Small intestine (tissue), 7 donors: ENCODE data around the gene TNKS1BP1. TPM values are rescaled to one million over a fixed set of nuclear protein-coding genes. Genes with fewer than 3 reads are reported as not detected.

ENCODE experiments used
- DNase-seq, 2 donors: peaks; one replicate each; pipeline versions ENCODE4 v3.0.0 to v3.0.0-alpha.2; 2013
- FAIRE-seq: peaks from 2 replicates; lab custom pipeline; 2012; peaks lifted over from hg19 to GRCh38; lab: Jason Lieb, UNC
- H3K27ac ChIP-seq, 3 donors: one replicate each; pipeline ENCODE4 v1.5.1; 2013; ENCODE audit warnings: low read length in 2 of 3, mild to moderate bottlenecking in 2 of 3, control low read depth in 1 of 3, inconsistent platforms in 1 of 3, low read depth in 1 of 3, moderate library complexity in 1 of 3
- H3K27me3 ChIP-seq, 3 donors: one replicate each; pipeline ENCODE4 v1.6.1; 2013; ENCODE audit warnings: low read length in 3 of 3, inconsistent platforms in 1 of 3; ENCODE audit not compliant: control insufficient read depth in 3 of 3, insufficient read depth in 3 of 3
- H3K36me3 ChIP-seq, 3 donors: one replicate each; pipeline ENCODE4 v1.6.1; 2013; ENCODE audit warnings: low read length in 3 of 3, inconsistent platforms in 1 of 3, low read depth in 1 of 3, mild to moderate bottlenecking in 1 of 3, moderate library complexity in 1 of 3; ENCODE audit not compliant: control insufficient read depth in 3 of 3, insufficient read depth in 2 of 3
- H3K4me1 ChIP-seq, 3 donors: one replicate each; pipeline ENCODE4 v1.6.1; 2013; ENCODE audit warnings: low read length in 2 of 3, inconsistent platforms in 1 of 3, low read depth in 1 of 3, mild to moderate bottlenecking in 1 of 3, moderate library complexity in 1 of 3; ENCODE audit not compliant: control insufficient read depth in 3 of 3, insufficient read depth in 2 of 3
- H3K4me3 ChIP-seq, 3 donors: one replicate each; pipeline ENCODE4 v1.5.1; 2013; ENCODE audit warnings: low read length in 3 of 3, control low read depth in 1 of 3, inconsistent platforms in 1 of 3, low read depth in 1 of 3, mild to moderate bottlenecking in 1 of 3, moderate library complexity in 1 of 3
- H3K9me3 ChIP-seq, 2 donors: one replicate each; pipeline ENCODE4 v1.6.1; 2013; ENCODE audit warnings: low read depth in 1 of 2, low read length in 1 of 2; ENCODE audit not compliant: control insufficient read depth in 2 of 2, insufficient read depth in 1 of 2
- WGBS, 3 donors: extraction: QIAGEN DNeasy Blood & Tissue Kit; methylation state at CpG; one replicate each; pipeline ENCODE4 v1.1.7; 2013; 5-methylcytosine and 5-hydroxymethylcytosine counted together
- polyA plus RNA-seq, 4 donors: library from polyadenylated mRNA; stranded (reverse) in 3 of 4; unstranded in 1 of 4; fragments of 200-250 nt in 3 of 4; fragments of 120-200 nt in 1 of 4; gene quantifications; one replicate each; pipeline versions ENCODE4 v1.2.1 to v1.2.3, GENCODE V29; 2013
- donor health status: healthy with polysubstance abuse.
- donor health status: control.
- donor health status: control.
- donor health status: Bipolar disorder and iron deficiency.
- donor health status: healthy.

TNKS1BP1 gene
- polyA plus RNA-seq, 4 donors: 72.1 to 178 (median 98.6) TPM

- no peaks in the 10 kb centered on the region for H3K36me3 ChIP-seq
- WGBS, 3 donors: 6 to 9% (median 9%) methylated on average over 3 of the region's 3 CpGs
- peak overlapping the region in 1 of 3 donors; percentile 5 for H3K27ac ChIP-seq
Measured at GRCh38 chr11:57269571-57270021, 55.2 kb downstream of the TNKS1BP1 start.

GRCh38 chr11:57266157-57266556, 58.6 kb downstream of the TNKS1BP1 start:
- FAIRE-seq (no peak), DNase-seq (no peak)
- Histone ChIP-seq H3K4me3 (no peak overlapping the region), H3K27me3 (no peaks in the 10 kb centered on the region), H3K9me3 (peaks cover 0 to 11% of the 10 kb centered on the region in 2 donors), H3K4me1 (no peaks in the 10 kb centered on the region), H3K36me3 (no peaks in the 10 kb centered on the region), H3K27ac (no peak overlapping the region)

More at GRCh38 chr11:57269571-57270021, 55.2 kb downstream of the TNKS1BP1 start:
- Histone ChIP-seq H3K9me3 (peaks cover 0 to 18% of the 10 kb centered on the region in 2 donors), H3K27me3 (no peaks in the 10 kb centered on the region), H3K4me1 (no peaks in the 10 kb centered on the region), H3K4me3 (no peak overlapping the region)
- DNase-seq (peak in 1 of 2 donors; percentile 84), FAIRE-seq (no peak)

GRCh38 chr11:57263351-57263750, 61.4 kb downstream of the TNKS1BP1 start:
- Histone ChIP-seq H3K27ac (no peak overlapping the region), H3K9me3 (peaks cover 0 to 11% of the 10 kb centered on the region in 2 donors), H3K27me3 (no peaks in the 10 kb centered on the region), H3K4me1 (no peaks in the 10 kb centered on the region), H3K36me3 (no peaks in the 10 kb centered on the region), H3K4me3 (no peak overlapping the region)
- 81 to 90% (median 86%) methylated on average over 7 of the region's 7 CpGs for WGBS, 3 donors
- FAIRE-seq (no peak), DNase-seq (no peak)

GRCh38 chr11:57262157-57262556, 62.6 kb downstream of the TNKS1BP1 start:
- Histone ChIP-seq H3K4me3 (no peak overlapping the region), H3K9me3 (peaks cover 0 to 14% of the 10 kb centered on the region in 2 donors), H3K36me3 (no peaks in the 10 kb centered on the region), H3K27ac (no peak overlapping the region), H3K27me3 (no peaks in the 10 kb centered on the region), H3K4me1 (no peaks in the 10 kb centered on the region)
- WGBS, 3 donors: 69 to 70% (median 69%) methylated on average over 4 of the region's 4 CpGs
- FAIRE-seq (no peak), DNase-seq (no peak)

- Histone ChIP-seq H3K27me3 (no peaks in the 10 kb centered on the region), H3K9me3 (peaks cover 0 to 10% of the 10 kb centered on the region in 2 donors), H3K4me1 (no peaks in the 10 kb centered on the region), H3K4me3 (no peak overlapping the region), H3K27ac (no peak overlapping the region), H3K36me3 (no peaks in the 10 kb centered on the region)
- 56 to 67% (median 58%) methylated on average over 5 of the region's 5 CpGs for WGBS, 3 donors
- DNase-seq (no peak), FAIRE-seq (no peak)
Measured at GRCh38 chr11:57260937-57261783, 63.6 kb downstream of the TNKS1BP1 start.

GRCh38 chr11:57256119-57256518, 68.6 kb downstream of the TNKS1BP1 start:
- Histone ChIP-seq H3K27me3 (no peaks in the 10 kb centered on the region), H3K36me3 (no peaks in the 10 kb centered on the region), H3K4me1 (no peaks in the 10 kb centered on the region), H3K4me3 (no peak overlapping the region), H3K27ac (no peak overlapping the region), H3K9me3 (peaks cover 0 to 5% of the 10 kb centered on the region in 2 donors)
- no peak for DNase-seq
- FAIRE-seq: no peak

- H3K4me3 ChIP-seq: no peak overlapping the region
- 27 to 52% (median 39%) methylated on average over 1 of the region's 1 CpG for WGBS, 3 donors
- H3K4me1 ChIP-seq: no peaks in the 10 kb centered on the region
- H3K27ac ChIP-seq: no peak overlapping the region
- peaks cover 0 to 5% of the 10 kb centered on the region in 2 donors for H3K9me3 ChIP-seq
- FAIRE-seq: no peak
- no peaks in the 10 kb centered on the region for H3K36me3 ChIP-seq
- DNase-seq: no peak
- no peaks in the 10 kb centered on the region for H3K27me3 ChIP-seq
Measured at GRCh38 chr11:57255618-57256017, 69.1 kb downstream of the TNKS1BP1 start.

GRCh38 chr11:57254631-57255030, 70.1 kb downstream of the TNKS1BP1 start:
- no peak overlapping the region for H3K27ac ChIP-seq
- peaks cover 0 to 5% of the 10 kb centered on the region in 2 donors for H3K9me3 ChIP-seq
- no peaks in the 10 kb centered on the region for H3K36me3 ChIP-seq
- H3K4me1 ChIP-seq: no peaks in the 10 kb centered on the region
- no peak overlapping the region for H3K4me3 ChIP-seq
- DNase-seq: no peak
- no peaks in the 10 kb centered on the region for H3K27me3 ChIP-seq
- no peak for FAIRE-seq
